SU-DHL-6 (cell line): ENCODE results near the gene ZFHX3.

Experiments
- H2AFZ ChIP-seq: fragments of 200-600 bp; sonication (generic); 2 replicates; pipeline ENCODE4 v1.6.1; 2014; ENCODE audit warnings: low read depth, mild to moderate bottlenecking, moderate library complexity, mixed read lengths, antibody characterized with exemption, low read length; ENCODE audit not compliant: severe bottlenecking
- H3F3A ChIP-seq: fragments of 200-600 bp; shearing (Covaris generic); 2 replicates; pipeline ENCODE4 v1.6.0; 2016; ENCODE audit warnings: antibody characterized with exemption, mild to moderate bottlenecking; ENCODE audit not compliant: insufficient read depth
- H3K27ac ChIP-seq: fragments of 200-600 bp; sonication (generic); 2 replicates; pipeline ENCODE4 v1.5.1; 2016; ENCODE audit warnings: low read depth, mild to moderate bottlenecking, low read length, moderate library complexity, mixed read lengths
- H3K27me3 ChIP-seq: fragments of 200-600 bp; sonication (generic), shearing (Covaris generic); 2 replicates; pipeline ENCODE4 v1.6.0; 2014; ENCODE audit warnings: mild to moderate bottlenecking, low read length
- H3K36me3 ChIP-seq: fragments of 200-600 bp; sonication (generic); 2 replicates; pipeline ENCODE4 v1.6.1; 2014; ENCODE audit warnings: mild to moderate bottlenecking, low read length, mixed read lengths
- H3K4me2 ChIP-seq: fragments of 300-600, 200-600 bp; shearing (Covaris generic), sonication (generic); 2 replicates; pipeline ENCODE4 v1.6.0; 2014; ENCODE audit warnings: low read length, low read depth, mild to moderate bottlenecking; ENCODE audit not compliant: poor library complexity, severe bottlenecking
- H3K4me3 ChIP-seq: fragments of 200-600 bp; sonication (generic); 2 replicates; pipeline ENCODE4 v1.5.1; 2014; ENCODE audit warnings: antibody characterized with exemption, low read length, mild to moderate bottlenecking, mixed read lengths; ENCODE audit not compliant: insufficient read depth, poor library complexity, severe bottlenecking
- H3K79me2 ChIP-seq: fragments of 200-600 bp; sonication (generic); 2 replicates; pipeline ENCODE4 v1.6.1; 2014; ENCODE audit warnings: mild to moderate bottlenecking, low read length, moderate library complexity; ENCODE audit not compliant: insufficient read depth
- H3K9ac ChIP-seq: fragments of 200-600 bp; sonication (generic); 2 replicates; pipeline ENCODE4 v1.7.0; 2014; ENCODE audit warnings: mild to moderate bottlenecking, low read length
- H3K9me2 ChIP-seq: fragments of 200-600 bp; sonication (generic); replicated peaks from 2 replicates; pipeline ENCODE4 v1.6.1; 2014; ENCODE audit warnings: low read length; ENCODE audit not compliant: insufficient read depth
- H3K9me3 ChIP-seq: fragments of 200-600 bp; sonication (generic); 2 replicates; pipeline ENCODE4 v1.6.1; 2014; ENCODE audit warnings: low read length, mixed read lengths; ENCODE audit not compliant: insufficient read depth
- H4K20me1 ChIP-seq: fragments of 200-600 bp; sonication (generic); 2 replicates; pipeline ENCODE4 v1.6.1; 2014; ENCODE audit warnings: low read depth, mild to moderate bottlenecking, antibody characterized with exemption, low read length, moderate library complexity, mixed read lengths
- CTCF ChIP-seq: fragments of 200-600 bp; sonication (generic); IDR thresholded peaks from one replicate; pipeline ENCODE4 v1.5.1; 2017; ENCODE audit warnings: antibody characterized with exemption, mild to moderate bottlenecking, low read length, moderate library complexity; ENCODE audit not compliant: insufficient read depth, poor library complexity, severe bottlenecking
- EZH2phosphoT487 ChIP-seq: fragments of 200-600 bp; sonication (generic), shearing (Covaris generic); conservative IDR thresholded peaks from 2 replicates; pipeline ENCODE4 v1.6.1; 2018; ENCODE audit warnings: mild to moderate bottlenecking, antibody characterized with exemption, low read length, moderate library complexity, mixed read lengths

Gene ZFHX3

DNA sequence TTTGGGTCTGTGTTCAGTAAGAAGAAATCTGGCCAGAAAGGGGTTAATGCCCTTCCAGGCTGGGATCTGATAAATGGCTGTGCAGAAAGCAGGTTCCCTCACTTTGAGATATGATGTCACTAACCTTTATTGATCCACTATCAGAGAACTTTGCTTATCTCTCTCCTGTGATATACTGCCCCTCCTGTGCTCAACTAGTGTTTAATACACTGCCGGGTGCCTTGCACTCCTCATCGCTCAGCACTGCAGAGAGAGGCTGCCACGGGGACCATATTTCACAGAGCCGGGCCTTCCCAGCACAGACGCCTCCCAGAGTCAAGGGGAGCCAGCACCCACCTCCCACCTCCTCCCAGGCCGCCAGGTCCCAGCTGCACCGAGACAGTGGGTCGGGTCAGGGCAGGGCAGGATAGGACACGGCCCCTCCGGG, 20.2 kb downstream of the ZFHX3 start:
- no peaks in the 10 kb centered on the region for H3K79me2 ChIP-seq

GRCh38 chr16:73026754-73027684, 20.9 kb downstream of the ZFHX3 start:
- H3K4me3 ChIP-seq, result no peak overlapping the region
- TF ChIP-seq CTCF (no peak), EZH2phosphoT487 (no peak)
- no peaks in the 10 kb centered on the region for H3K79me2 ChIP-seq
- H2AFZ ChIP-seq, result no peak overlapping the region
- H3K27me3 ChIP-seq, result no peaks in the 10 kb centered on the region
- no peak overlapping the region for H3K4me2 ChIP-seq
- no peak overlapping the region for H3K9ac ChIP-seq
- no peaks in the 10 kb centered on the region for H4K20me1 ChIP-seq
- no peaks in the 10 kb centered on the region for H3F3A ChIP-seq
- no peaks in the 10 kb centered on the region for H3K9me2 ChIP-seq
- no peak overlapping the region for H3K27ac ChIP-seq
- H3K9me3 ChIP-seq, result no peaks in the 10 kb centered on the region
- no peaks in the 10 kb centered on the region for H3K36me3 ChIP-seq

More for the DNA sequence above, 20.2 kb downstream of the ZFHX3 start:
- Histone ChIP-seq H2AFZ (no peak overlapping the region), H3K27ac (no peak overlapping the region), H3K9me2 (no peaks in the 10 kb centered on the region), H3K9me3 (no peaks in the 10 kb centered on the region), H3F3A (no peaks in the 10 kb centered on the region), H3K9ac (no peak overlapping the region), H3K4me3 (no peak overlapping the region), H3K4me2 (no peak overlapping the region), H3K27me3 (no peaks in the 10 kb centered on the region), H3K36me3 (no peaks in the 10 kb centered on the region), H4K20me1 (peaks cover 2% of the 10 kb centered on the region; the same call in 1 of the 2 replicates)
- TF ChIP-seq EZH2phosphoT487 (no peak), CTCF (no peak)

GRCh38 chr16:73025856-73026210, 22.1 kb downstream of the ZFHX3 start:
- Histone ChIP-seq H3F3A (no peaks in the 10 kb centered on the region), H3K79me2 (no peaks in the 10 kb centered on the region), H3K36me3 (no peaks in the 10 kb centered on the region), H3K9ac (no peak overlapping the region), H3K4me3 (no peak overlapping the region), H3K27me3 (no peaks in the 10 kb centered on the region), H3K9me3 (no peaks in the 10 kb centered on the region), H3K9me2 (no peaks in the 10 kb centered on the region), H2AFZ (no peak overlapping the region), H3K4me2 (no peak overlapping the region), H3K27ac (no peak overlapping the region), H4K20me1 (no peaks in the 10 kb centered on the region)
- TF ChIP-seq CTCF (no peak), EZH2phosphoT487 (no peak)
